Breast epithelium (tissue), 3 donors: Measurements from ENCODE around the gene BTBD1.

Experiments used
- CTCF ChIP-seq, 3 donors: fragments of 450-650 bp; IDR thresholded peaks; one replicate each; pipeline ENCODE4 v1.5.1; 2016 to 2017; ENCODE audit warnings: antibody characterized with exemption in 3 of 3, mild to moderate bottlenecking in 3 of 3, moderate library complexity in 3 of 3
- POLR2AphosphoS5 ChIP-seq, 3 donors: sonication (generic); formaldehyde crosslinking; IDR thresholded peaks; one replicate each; pipeline ENCODE4 v1.6.1; 2017; ENCODE audit warnings: antibody characterized with exemption in 3 of 3

DNA sequence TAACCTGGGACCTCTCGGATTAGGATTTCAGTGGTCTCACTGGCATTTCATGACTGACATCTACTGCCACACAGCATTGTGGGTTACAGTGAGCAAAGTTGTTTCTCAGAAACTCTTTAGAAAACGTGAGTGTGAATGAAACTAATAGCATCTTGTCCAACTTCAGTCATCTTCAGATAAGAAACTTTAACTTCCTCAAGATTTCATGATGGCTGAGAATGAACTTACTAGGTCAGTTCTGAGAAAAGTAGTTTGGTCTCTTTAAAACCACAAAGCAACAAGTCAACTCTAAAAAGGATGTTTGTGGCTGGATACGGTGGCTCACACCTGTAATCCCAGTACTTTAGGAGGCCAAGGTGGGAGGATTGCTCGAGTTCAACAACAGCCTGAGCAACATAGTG is 100.4 kb downstream of the BTBD1 start:
- TF ChIP-seq CTCF (IDR thresholded peaks at IDR 0.05) (no peak), POLR2AphosphoS5 (IDR thresholded peaks at IDR 0.05) (no peak)
